NB4 (cell line): ENCODE measurements around the gene ZNF32.

Source experiments
- POLR2A ChIP-seq: IDR thresholded peaks from 2 replicates; pipeline ENCODE4 v1.6.1; 2011; ENCODE audit warnings: mild to moderate bottlenecking; ENCODE audit not compliant: insufficient read length; ENCODE audit errors: extremely low read depth
- TF ChIP-seq, protein P1 (sequence below): IDR thresholded peaks from one replicate; pipeline ENCODE4 v1.5.1; 2012; ENCODE audit warnings: low read depth, low read length

DNA sequence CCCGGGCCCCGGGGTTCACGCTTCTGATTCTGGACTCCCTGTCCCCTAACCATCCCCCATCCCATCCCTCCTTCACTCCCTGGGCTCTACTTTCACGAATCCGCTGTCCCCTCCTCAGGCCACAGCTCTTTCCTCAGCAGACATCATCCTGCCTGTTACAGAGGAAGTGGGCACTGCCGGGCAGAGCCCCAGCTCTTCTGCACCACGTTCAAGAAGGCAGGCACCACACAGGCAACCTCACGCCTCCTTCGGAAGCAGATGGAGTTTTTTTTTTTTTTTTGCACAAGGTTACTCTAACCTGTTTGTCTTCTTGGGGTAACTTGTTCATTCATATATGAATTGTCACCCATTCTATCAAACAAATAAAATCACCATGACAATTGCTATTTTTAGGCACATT, 17.9 kb upstream of the ZNF32 start:
- TF ChIP-seq, protein P1, sequence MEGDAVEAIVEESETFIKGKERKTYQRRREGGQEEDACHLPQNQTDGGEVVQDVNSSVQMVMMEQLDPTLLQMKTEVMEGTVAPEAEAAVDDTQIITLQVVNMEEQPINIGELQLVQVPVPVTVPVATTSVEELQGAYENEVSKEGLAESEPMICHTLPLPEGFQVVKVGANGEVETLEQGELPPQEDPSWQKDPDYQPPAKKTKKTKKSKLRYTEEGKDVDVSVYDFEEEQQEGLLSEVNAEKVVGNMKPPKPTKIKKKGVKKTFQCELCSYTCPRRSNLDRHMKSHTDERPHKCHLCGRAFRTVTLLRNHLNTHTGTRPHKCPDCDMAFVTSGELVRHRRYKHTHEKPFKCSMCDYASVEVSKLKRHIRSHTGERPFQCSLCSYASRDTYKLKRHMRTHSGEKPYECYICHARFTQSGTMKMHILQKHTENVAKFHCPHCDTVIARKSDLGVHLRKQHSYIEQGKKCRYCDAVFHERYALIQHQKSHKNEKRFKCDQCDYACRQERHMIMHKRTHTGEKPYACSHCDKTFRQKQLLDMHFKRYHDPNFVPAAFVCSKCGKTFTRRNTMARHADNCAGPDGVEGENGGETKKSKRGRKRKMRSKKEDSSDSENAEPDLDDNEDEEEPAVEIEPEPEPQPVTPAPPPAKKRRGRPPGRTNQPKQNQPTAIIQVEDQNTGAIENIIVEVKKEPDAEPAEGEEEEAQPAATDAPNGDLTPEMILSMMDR, result no peak
- no peak for TF ChIP-seq POLR2A
